ENCODE measurements around the gene CPNE1.

DNA sequence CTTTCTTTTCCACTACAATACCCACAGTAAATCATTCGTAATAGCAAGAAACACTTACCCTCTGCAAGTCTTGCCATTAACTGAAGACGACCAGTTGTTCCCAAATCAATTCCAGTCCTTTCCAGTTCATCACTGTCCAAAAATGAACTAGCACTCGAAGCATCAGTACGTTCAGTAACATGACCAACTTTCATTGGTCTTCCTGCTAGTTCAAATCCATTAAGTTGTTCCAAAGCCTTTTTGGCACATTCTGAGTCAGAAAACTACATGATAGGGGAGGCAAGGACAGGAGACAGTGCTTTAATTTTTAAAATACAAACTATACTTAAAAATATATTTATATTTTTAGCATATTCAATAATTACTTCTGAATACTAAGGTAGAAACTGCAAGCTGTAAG is 49.4 kb upstream of the CPNE1 start:
- TF ChIP-seq CTCF (conservative IDR thresholded peaks at IDR 0.05 in 1 of 2, IDR thresholded peaks at IDR 0.05 in 1 of 2; ENCODE audit: low read depth in 1 of 2, low read length in 2 of 2) (no peak), EZH2 (IDR thresholded peaks at IDR 0.05; ENCODE audit: low read length, missing control alignments) (no peak)

Measured in fibroblast of lung (primary cell).